GM23338 (cell line): ENCODE data around the gene ADGRV1. TPM values are rescaled to one million over a fixed set of nuclear protein-coding genes. Genes with fewer than 3 reads are reported as not detected.

Source experiments
- ATAC-seq: fragments of 200-7000 bp; cut with Tn5 transposase; 3 replicates; pipeline ENCODE4 v1.9.1; 2020
- DNase-seq: peaks from one replicate; pipeline ENCODE4 v3.0.0-alpha.2; 2015; ENCODE audit warnings: low spot score
- H2AFZ ChIP-seq: fragments of 200-600 bp; sonication (generic); 2 replicates; pipeline ENCODE4 v1.8.0; 2016; ENCODE audit warnings: antibody characterized with exemption, mild to moderate bottlenecking, moderate library complexity
- H3F3A ChIP-seq: fragments of 200-600 bp; sonication (generic); replicated peaks from 2 replicates; pipeline ENCODE4 v1.8.0; 2017; ENCODE audit warnings: antibody characterized with exemption, mixed run types, low read depth
- H3K27ac ChIP-seq: fragments of 200-600 bp; sonication (generic); 2 replicates; pipeline ENCODE4 v1.6.1; 2016; ENCODE audit warnings: low read depth
- H3K27me3 ChIP-seq: fragments of 200-600 bp; sonication (generic); 2 replicates; pipeline ENCODE4 v1.8.0; 2016; ENCODE audit warnings: mild to moderate bottlenecking, mixed run types, moderate library complexity; ENCODE audit not compliant: insufficient read depth
- H3K36me3 ChIP-seq: fragments of 200-600 bp; sonication (generic); 2 replicates; pipeline ENCODE4 v1.8.0; 2016; ENCODE audit warnings: mild to moderate bottlenecking; ENCODE audit not compliant: insufficient read depth
- H3K4me1 ChIP-seq: fragments of 200-600 bp; sonication (generic); 2 replicates; pipeline ENCODE4 v1.8.0; 2016; ENCODE audit warnings: mild to moderate bottlenecking, moderate library complexity; ENCODE audit not compliant: insufficient read depth
- H3K4me2 ChIP-seq: fragments of 200-600 bp; sonication (generic); 2 replicates; pipeline ENCODE4 v1.7.1; 2017; ENCODE audit warnings: mixed run types
- H3K4me3 ChIP-seq: fragments of 200-600 bp; sonication (generic); 2 replicates; pipeline ENCODE4 v1.6.1; 2016; ENCODE audit warnings: mixed run types
- H3K79me2 ChIP-seq: fragments of 200-600 bp; sonication (generic); replicated peaks from 2 replicates; pipeline ENCODE4 v1.8.0; 2017; ENCODE audit warnings: mild to moderate bottlenecking; ENCODE audit not compliant: insufficient read depth
- H3K9me2 ChIP-seq: fragments of 200-600 bp; sonication (generic); 2 replicates; pipeline ENCODE4 v1.8.0; 2017; ENCODE audit not compliant: insufficient read depth
- H4K20me1 ChIP-seq: fragments of 200-600 bp; sonication (generic); replicated peaks from 2 replicates; pipeline ENCODE4 v1.8.0; 2017; ENCODE audit warnings: mild to moderate bottlenecking; ENCODE audit not compliant: insufficient read depth
- H3K27ac Mint-ChIP-seq: 2 replicates; pipeline ENCODE4 v1.8.0; 2020; ENCODE audit warnings: inconsistent platforms, mild to moderate bottlenecking, moderate library complexity, mixed read lengths
- H3K27me3 Mint-ChIP-seq: 3 replicates; pipeline ENCODE4 v1.8.0; 2022; ENCODE audit warnings: low read depth, mild to moderate bottlenecking, moderate library complexity, mixed read lengths, inconsistent platforms; ENCODE audit not compliant: insufficient read depth, poor library complexity
- H3K36me3 Mint-ChIP-seq: 3 replicates; pipeline ENCODE4 v1.8.0; 2021; ENCODE audit warnings: low read depth, mild to moderate bottlenecking, inconsistent platforms, moderate library complexity, mixed read lengths
- H3K4me1 Mint-ChIP-seq: 3 replicates; pipeline ENCODE4 v1.8.0; 2020; ENCODE audit warnings: mild to moderate bottlenecking, inconsistent platforms, mixed read lengths
- H3K4me3 Mint-ChIP-seq: 3 replicates; pipeline ENCODE4 v1.8.0; 2021; ENCODE audit warnings: moderate library complexity, mild to moderate bottlenecking, inconsistent platforms, mixed read lengths
- H3K9me3 Mint-ChIP-seq: 3 replicates; pipeline ENCODE4 v1.8.0; 2020; ENCODE audit warnings: moderate library complexity, mild to moderate bottlenecking, inconsistent platforms, mixed read lengths
- EZH2 ChIP-seq: fragments of 200-600 bp; sonication (generic); IDR thresholded peaks from one replicate; pipeline ENCODE4 v1.8.0; 2017; ENCODE audit warnings: antibody characterized with exemption, mild to moderate bottlenecking, low read depth; ENCODE audit not compliant: unreplicated experiment
- EZH2phosphoT487 ChIP-seq: fragments of 200-600 bp; sonication (generic); IDR thresholded peaks from one replicate; pipeline ENCODE4 v1.8.1; 2018; ENCODE audit warnings: antibody characterized with exemption; ENCODE audit not compliant: unreplicated experiment
- JUNB ChIP-seq: IDR thresholded peaks from one replicate; pipeline ENCODE4 v1.6.1; 2016; ENCODE audit warnings: antibody characterized with exemption; ENCODE audit not compliant: unreplicated experiment
- NANOG ChIP-seq: IDR thresholded peaks from 2 replicates; pipeline ENCODE4 v1.6.1; 2016; ENCODE audit warnings: antibody characterized with exemption, borderline replicate concordance
- POLR2AphosphoS5 ChIP-seq: IDR thresholded peaks from 2 replicates; pipeline ENCODE4 v1.6.1; 2016; ENCODE audit warnings: antibody characterized with exemption, low read depth
- STAT1 ChIP-seq: IDR thresholded peaks from one replicate; pipeline ENCODE4 v1.6.1; 2016; ENCODE audit warnings: antibody characterized with exemption; ENCODE audit not compliant: unreplicated experiment
- ZNF462 ChIP-seq: fragments of 250-450 bp; sonication (Bioruptor Pico); IDR thresholded peaks from 2 replicates; pipeline ENCODE4 v1.5.0; 2020; ENCODE audit warnings: mild to moderate bottlenecking, moderate library complexity
- polyA plus RNA-seq: library from polyadenylated mRNA; unstranded; fragments of >200 nt; fragmentation: Nextera tagmentation; extraction: Ambion mirVana; gene quantifications from 2 replicates; pipeline ENCODE4 v1.2.1, GENCODE V29; 2016
- total RNA-seq: library from RNA; depleted of rRNA; stranded (reverse); fragments of >200 nt; shearing (Covaris generic); gene quantifications from 2 replicates; pipeline ENCODE4 v1.2.3, GENCODE V29; 2014; rRNA removed
- TF ChIP-seq, protein P1 (sequence below): IDR thresholded peaks from one replicate; pipeline ENCODE4 v1.6.1; 2018; ENCODE audit warnings: antibody characterized with exemption; ENCODE audit not compliant: unreplicated experiment

The ADGRV1 gene
- total and polyA plus RNA-seq, 2 experiments from 2014 or later, result 46.1 to 149 TPM

GRCh38 chr5:91212714-91213092, 654.1 kb downstream of the ADGRV1 start:
- Histone ChIP-seq H3K4me3 (no peak overlapping the region), H3K36me3 (no peaks in the 10 kb centered on the region), H3K27ac (no peak overlapping the region), H3K4me1 (no peaks in the 10 kb centered on the region), H3K79me2 (no peaks in the 10 kb centered on the region), H3K9me2 (peaks cover 14% of the 10 kb centered on the region; the same call in 1 of the 2 replicates), H2AFZ (no peak overlapping the region), H3K27me3 (no peaks in the 10 kb centered on the region), H3K4me2 (no peak overlapping the region), H4K20me1 (no peaks in the 10 kb centered on the region), H3F3A (no peaks in the 10 kb centered on the region)
- Mint-ChIP-seq H3K4me3 (no peak overlapping the region), H3K9me3 (no peaks in the 10 kb centered on the region), H3K27me3 (no peaks in the 10 kb centered on the region), H3K4me1 (peaks cover 3% of the 10 kb centered on the region; the same call in 2 of the 3 replicates), H3K27ac (no peak overlapping the region), H3K36me3 (no peaks in the 10 kb centered on the region)
- ATAC-seq, result no peak
- TF ChIP-seq EZH2 (no peak), NANOG (no peak), JUNB (no peak), EZH2phosphoT487 (no peak), POLR2AphosphoS5 (no peak), ZNF462 (CRISPR knock-in tag) (no peak), STAT1 (no peak)
- TF ChIP-seq, protein P1, sequence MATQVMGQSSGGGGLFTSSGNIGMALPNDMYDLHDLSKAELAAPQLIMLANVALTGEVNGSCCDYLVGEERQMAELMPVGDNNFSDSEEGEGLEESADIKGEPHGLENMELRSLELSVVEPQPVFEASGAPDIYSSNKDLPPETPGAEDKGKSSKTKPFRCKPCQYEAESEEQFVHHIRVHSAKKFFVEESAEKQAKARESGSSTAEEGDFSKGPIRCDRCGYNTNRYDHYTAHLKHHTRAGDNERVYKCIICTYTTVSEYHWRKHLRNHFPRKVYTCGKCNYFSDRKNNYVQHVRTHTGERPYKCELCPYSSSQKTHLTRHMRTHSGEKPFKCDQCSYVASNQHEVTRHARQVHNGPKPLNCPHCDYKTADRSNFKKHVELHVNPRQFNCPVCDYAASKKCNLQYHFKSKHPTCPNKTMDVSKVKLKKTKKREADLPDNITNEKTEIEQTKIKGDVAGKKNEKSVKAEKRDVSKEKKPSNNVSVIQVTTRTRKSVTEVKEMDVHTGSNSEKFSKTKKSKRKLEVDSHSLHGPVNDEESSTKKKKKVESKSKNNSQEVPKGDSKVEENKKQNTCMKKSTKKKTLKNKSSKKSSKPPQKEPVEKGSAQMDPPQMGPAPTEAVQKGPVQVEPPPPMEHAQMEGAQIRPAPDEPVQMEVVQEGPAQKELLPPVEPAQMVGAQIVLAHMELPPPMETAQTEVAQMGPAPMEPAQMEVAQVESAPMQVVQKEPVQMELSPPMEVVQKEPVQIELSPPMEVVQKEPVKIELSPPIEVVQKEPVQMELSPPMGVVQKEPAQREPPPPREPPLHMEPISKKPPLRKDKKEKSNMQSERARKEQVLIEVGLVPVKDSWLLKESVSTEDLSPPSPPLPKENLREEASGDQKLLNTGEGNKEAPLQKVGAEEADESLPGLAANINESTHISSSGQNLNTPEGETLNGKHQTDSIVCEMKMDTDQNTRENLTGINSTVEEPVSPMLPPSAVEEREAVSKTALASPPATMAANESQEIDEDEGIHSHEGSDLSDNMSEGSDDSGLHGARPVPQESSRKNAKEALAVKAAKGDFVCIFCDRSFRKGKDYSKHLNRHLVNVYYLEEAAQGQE, result no peak
- no peak for DNase-seq

Other genes starting within 250 kb of the ADGRV1 start
- 22.1 and 24.5 TPM in 2 replicates for gene CETN3, start 149.0 kb upstream of the ADGRV1 start, total RNA-seq
- gene CETN3, start 149.0 kb upstream of the ADGRV1 start, polyA plus RNA-seq, result 100 and 107 TPM in 2 replicates
- gene MBLAC2, start 84.0 kb upstream of the ADGRV1 start, total RNA-seq, result 8.1 and 10.0 TPM in 2 replicates
- gene MBLAC2, start 84.0 kb upstream of the ADGRV1 start, polyA plus RNA-seq, result 4.1 and 4.3 TPM in 2 replicates
- 130 and 147 TPM in 2 replicates for gene POLR3G, start 83.9 kb upstream of the ADGRV1 start, total RNA-seq
- 376 and 377 TPM in 2 replicates for gene POLR3G, start 83.9 kb upstream of the ADGRV1 start, polyA plus RNA-seq
- 19.1 and 19.6 TPM in 2 replicates for gene LYSMD3, start 29.2 kb upstream of the ADGRV1 start, total RNA-seq
- gene LYSMD3, start 29.2 kb upstream of the ADGRV1 start, polyA plus RNA-seq, result 8.6 and 10.7 TPM in 2 replicates